ENCODE data around the gene TBL3.
"Not testable (repeated sequence)": the region's sequence is repeated elsewhere in the genome, so short reads cannot be mapped to it uniquely, and the experiment has no call there.

Gene TBL3

GRCh38 chr16:1938316-1938715, 33.5 kb upstream of the TBL3 start:
- no peak for TF ChIP-seq CTCF (IDR thresholded peaks at IDR 0.05; ENCODE audit: insufficient read depth, low read length, missing control alignments)

GRCh38 chr16:1938910-1939309, 32.9 kb upstream of the TBL3 start:
- CTCF ChIA-PET = interaction anchor here (0.6 to 7.4 kb wide), 3 partner anchors 10 to 165 kb away, joined by 3 to 80 read pairs (median 4); no protein-coding TSS in a partner anchor
- no peak overlapping the region for H3K4me3 ChIP-seq (ENCODE audit: low read depth, low read length)
- POLR2A ChIA-PET = no interaction called here
- DNase-seq (ENCODE audit: low read depth, low spot score) = no peak
- TF ChIP-seq CTCF (IDR thresholded peaks at IDR 0.05; ENCODE audit: insufficient read depth, low read length, missing control alignments) = no peak

More at GRCh38 chr16:1938316-1938715, 33.5 kb upstream of the TBL3 start:
- no peak for DNase-seq (ENCODE audit: low read depth, low spot score)
- ChIA-PET CTCF (interaction anchor here (0.6 to 7.4 kb wide), 2 partner anchors 9 to 47 kb away, joined by 3 to 80 read pairs; no protein-coding TSS in a partner anchor), POLR2A (no interaction called here)
- no peak overlapping the region for H3K4me3 ChIP-seq (ENCODE audit: low read depth, low read length)

- ChIA-PET CTCF (interaction anchor here (0.7 to 7.4 kb wide), 4 partner anchors 7 to 166 kb away, joined by 4 to 80 read pairs (median 6); no protein-coding TSS in a partner anchor), POLR2A (interaction anchor here (1.7 kb wide), 1 partner anchor 25 kb away, joined by 5 read pairs; the partner anchor contains the start of gene RPS2)
- not testable (repeated sequence) for DNase-seq (ENCODE audit: low read depth, low spot score); H3K4me3 ChIP-seq (ENCODE audit: low read depth, low read length)
These were observed 32.0 kb upstream of the TBL3 start for GRCh38 chr16:1939833-1940232.

- ChIA-PET CTCF (interaction anchor here (0.7 to 7.4 kb wide), 9 partner anchors 8 to 200 kb away, joined by 3 to 80 read pairs (median 4); partner anchors contain the start of gene RPS2), POLR2A (interaction anchor here (1.7 kb wide), 1 partner anchor 24 kb away, joined by 5 read pairs; the partner anchor contains the start of gene RPS2)
- DNase-seq (ENCODE audit: low read depth, low spot score) = no peak
- TF ChIP-seq CTCF (IDR thresholded peaks at IDR 0.05; ENCODE audit: insufficient read depth, low read length, missing control alignments) = no peak
- no peak overlapping the region for H3K4me3 ChIP-seq (ENCODE audit: low read depth, low read length)
These were observed 31.3 kb upstream of the TBL3 start for GRCh38 chr16:1940273-1941161.

- ChIA-PET CTCF (interaction anchor here (0.8 to 7.4 kb wide), 7 partner anchors 9 to 199 kb away, joined by 3 to 80 read pairs (median 4); partner anchors contain the start of gene RPS2), POLR2A (interaction anchor here (1.7 kb wide), 1 partner anchor 23 kb away, joined by 5 read pairs; the partner anchor contains the start of gene RPS2)
- no peak for TF ChIP-seq CTCF (IDR thresholded peaks at IDR 0.05; ENCODE audit: insufficient read depth, low read length, missing control alignments)
- DNase-seq (ENCODE audit: low read depth, low spot score) = no peak
- H3K4me3 ChIP-seq (ENCODE audit: low read depth, low read length) = peak overlapping the region; percentile 87
These were observed 30.4 kb upstream of the TBL3 start for GRCh38 chr16:1941162-1942046.

GRCh38 chr16:1942047-1942809, 29.6 kb upstream of the TBL3 start:
- H3K4me3 ChIP-seq (ENCODE audit: low read depth, low read length) = peak overlapping the region; percentile 87
- no peak for TF ChIP-seq CTCF (IDR thresholded peaks at IDR 0.05; ENCODE audit: insufficient read depth, low read length, missing control alignments)
- POLR2A ChIA-PET = no interaction called here
- DNase-seq (ENCODE audit: low read depth, low spot score) = no peak
- CTCF ChIA-PET = interaction anchor here (1.2 to 7.4 kb wide), 6 partner anchors 10 to 168 kb away, joined by 3 to 80 read pairs (median 4); partner anchors contain the start of gene RPS2
